ENCODE results near the gene GALNT16. TPM values are rescaled to one million over a fixed set of nuclear protein-coding genes. Genes with fewer than 3 reads are reported as not detected.

Gene GALNT16
- total RNA-seq, 2 experiments from 2014 or later, result not detected

GRCh38 chr14:69331206-69331605, 71.2 kb downstream of the GALNT16 start:
- Histone ChIP-seq H3K9me3 (ENCODE audit: control insufficient read depth in 1 of 2, insufficient read depth in 1 of 2, low read length in 2 of 2) (no peaks in the 10 kb centered on the region), H3K4me1 (ENCODE audit: insufficient read depth, low read length) (no peaks in the 10 kb centered on the region), H3K4me3 (ENCODE audit: low read length) (no peak overlapping the region), H3K36me3 (ENCODE audit: insufficient read depth, low read length) (no peaks in the 10 kb centered on the region), H3K27me3 (ENCODE audit: control insufficient read depth in 1 of 2, insufficient read depth in 2 of 2, low read length in 2 of 2) (no peaks in the 10 kb centered on the region), H3K27ac (ENCODE audit: low read depth in 1 of 2, low read length in 2 of 2) (no peak overlapping the region)
- intact Hi-C loops (cut with DNase I, micrococcal nuclease), result no loop called here
- no peak for DNase-seq
- H3K4me3 Mint-ChIP-seq, result no peak overlapping the region
- ChIA-PET POLR2A (no interaction called here), CTCF (no interaction called here)
- H3K27ac Mint-ChIP-seq, result no peak overlapping the region
- no peaks in the 10 kb centered on the region for H3K27me3 Mint-ChIP-seq
- peaks cover 10% of the 10 kb centered on the region for H3K4me1 Mint-ChIP-seq (ENCODE audit: low read depth)
- no peaks in the 10 kb centered on the region for H3K36me3 Mint-ChIP-seq (ENCODE audit: low read depth)
- ATAC-seq (ENCODE audit: poor library complexity), result no peak
- no peaks in the 10 kb centered on the region for H3K9me3 Mint-ChIP-seq
- TF ChIP-seq CTCF (IDR thresholded peaks at IDR 0.05), result no peak

GRCh38 chr14:69332782-69333395, 72.9 kb downstream of the GALNT16 start:
- POLR2A ChIA-PET, result no interaction called here
- intact Hi-C loops (cut with DNase I, micrococcal nuclease), result no loop called here
- Histone ChIP-seq H3K27ac (ENCODE audit: low read depth in 1 of 2, low read length in 2 of 2) (no peak overlapping the region), H3K36me3 (ENCODE audit: insufficient read depth, low read length) (no peaks in the 10 kb centered on the region), H3K27me3 (ENCODE audit: control insufficient read depth in 1 of 2, insufficient read depth in 2 of 2, low read length in 2 of 2) (no peaks in the 10 kb centered on the region), H3K4me1 (ENCODE audit: insufficient read depth, low read length) (no peaks in the 10 kb centered on the region), H3K9me3 (ENCODE audit: control insufficient read depth in 1 of 2, insufficient read depth in 1 of 2, low read length in 2 of 2) (no peaks in the 10 kb centered on the region), H3K4me3 (ENCODE audit: low read length) (no peak overlapping the region)
- TF ChIP-seq CTCF (IDR thresholded peaks at IDR 0.05), result no peak
- CTCF ChIA-PET, result no interaction called here
- Mint-ChIP-seq H3K4me1 (ENCODE audit: low read depth) (peaks cover 13% of the 10 kb centered on the region), H3K27me3 (no peaks in the 10 kb centered on the region), H3K4me3 (no peak overlapping the region), H3K36me3 (ENCODE audit: low read depth) (no peaks in the 10 kb centered on the region), H3K27ac (no peak overlapping the region), H3K9me3 (no peaks in the 10 kb centered on the region)
- ATAC-seq (ENCODE audit: poor library complexity) (no peak), DNase-seq (no peak)

GRCh38 chr14:69333791-69334337, 73.9 kb downstream of the GALNT16 start:
- Mint-ChIP-seq H3K9me3 (no peaks in the 10 kb centered on the region), H3K36me3 (ENCODE audit: low read depth) (no peaks in the 10 kb centered on the region), H3K4me1 (ENCODE audit: low read depth) (peaks cover 13% of the 10 kb centered on the region), H3K4me3 (no peak overlapping the region), H3K27me3 (no peaks in the 10 kb centered on the region), H3K27ac (no peak overlapping the region)
- DNase-seq (no peak), ATAC-seq (ENCODE audit: poor library complexity) (no peak)
- intact Hi-C loops (cut with DNase I, micrococcal nuclease), result no loop called here
- ChIA-PET CTCF (no interaction called here), POLR2A (no interaction called here)
- H3K4me3 ChIP-seq (ENCODE audit: low read length), result no peak overlapping the region
- H3K9me3 ChIP-seq (ENCODE audit: control insufficient read depth in 1 of 2, insufficient read depth in 1 of 2, low read length in 2 of 2), result no peaks in the 10 kb centered on the region
- H3K27ac ChIP-seq (ENCODE audit: low read depth in 1 of 2, low read length in 2 of 2), result no peak overlapping the region
- no peak for TF ChIP-seq CTCF (IDR thresholded peaks at IDR 0.05)
- H3K27me3 ChIP-seq (ENCODE audit: control insufficient read depth in 1 of 2, insufficient read depth in 2 of 2, low read length in 2 of 2), result peaks cover 0 to 3% of the 10 kb centered on the region in 2 experiments
- no peaks in the 10 kb centered on the region for H3K4me1 ChIP-seq (ENCODE audit: insufficient read depth, low read length)
- H3K36me3 ChIP-seq (ENCODE audit: insufficient read depth, low read length), result no peaks in the 10 kb centered on the region

All from CD4-positive, alpha-beta T cell (primary cell).